Measurements from ENCODE around the gene LMBR1.

The LMBR1 gene

DNA sequence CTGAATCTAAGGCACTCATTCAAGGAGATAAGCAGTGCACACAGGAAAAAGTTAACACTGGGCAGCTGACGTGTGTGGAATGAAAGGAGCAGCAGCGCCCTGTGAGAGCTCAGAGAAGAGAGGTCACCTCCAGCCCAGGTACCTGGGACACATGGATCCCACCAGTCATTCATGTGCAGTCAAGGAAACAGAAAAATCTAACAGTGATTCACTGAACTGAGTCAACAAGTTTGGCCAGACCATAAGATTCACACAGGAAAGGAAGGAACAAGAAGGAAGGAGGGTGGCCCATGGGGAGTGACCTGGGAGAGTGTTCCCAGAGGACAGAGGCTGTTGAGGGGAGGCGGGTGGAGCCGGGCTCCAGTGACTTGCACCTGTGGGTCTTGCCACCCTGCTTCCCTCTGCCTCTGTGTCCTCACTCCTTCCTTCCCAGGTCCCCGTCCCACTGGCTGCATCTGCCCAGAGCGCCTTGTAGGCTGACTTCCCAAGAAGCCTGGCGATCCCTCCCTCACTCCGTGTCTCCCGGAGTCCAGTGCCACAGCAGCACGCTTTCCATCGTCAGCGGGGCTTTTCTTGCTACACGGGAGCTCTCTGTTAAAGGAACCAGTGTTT lies 224.7 kb downstream of the LMBR1 start:
- TF ChIP-seq, protein P1, sequence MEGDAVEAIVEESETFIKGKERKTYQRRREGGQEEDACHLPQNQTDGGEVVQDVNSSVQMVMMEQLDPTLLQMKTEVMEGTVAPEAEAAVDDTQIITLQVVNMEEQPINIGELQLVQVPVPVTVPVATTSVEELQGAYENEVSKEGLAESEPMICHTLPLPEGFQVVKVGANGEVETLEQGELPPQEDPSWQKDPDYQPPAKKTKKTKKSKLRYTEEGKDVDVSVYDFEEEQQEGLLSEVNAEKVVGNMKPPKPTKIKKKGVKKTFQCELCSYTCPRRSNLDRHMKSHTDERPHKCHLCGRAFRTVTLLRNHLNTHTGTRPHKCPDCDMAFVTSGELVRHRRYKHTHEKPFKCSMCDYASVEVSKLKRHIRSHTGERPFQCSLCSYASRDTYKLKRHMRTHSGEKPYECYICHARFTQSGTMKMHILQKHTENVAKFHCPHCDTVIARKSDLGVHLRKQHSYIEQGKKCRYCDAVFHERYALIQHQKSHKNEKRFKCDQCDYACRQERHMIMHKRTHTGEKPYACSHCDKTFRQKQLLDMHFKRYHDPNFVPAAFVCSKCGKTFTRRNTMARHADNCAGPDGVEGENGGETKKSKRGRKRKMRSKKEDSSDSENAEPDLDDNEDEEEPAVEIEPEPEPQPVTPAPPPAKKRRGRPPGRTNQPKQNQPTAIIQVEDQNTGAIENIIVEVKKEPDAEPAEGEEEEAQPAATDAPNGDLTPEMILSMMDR (IDR thresholded peaks at IDR 0.05) = no peak

DNA sequence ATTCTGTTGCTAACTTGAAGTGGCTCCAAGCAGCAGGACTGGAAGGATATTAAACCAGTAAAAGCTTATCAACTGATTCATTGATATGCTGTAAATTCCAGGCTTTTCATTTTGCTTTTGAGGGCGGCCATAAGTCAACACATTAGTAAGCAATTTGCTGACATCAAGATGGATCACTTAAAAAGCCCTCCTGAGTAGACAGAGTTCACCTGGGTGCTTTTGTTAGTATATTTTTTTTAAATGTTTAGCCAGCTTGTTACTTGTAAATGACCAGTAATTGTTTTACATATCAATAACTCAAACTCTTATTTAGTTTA lies 225.9 kb downstream of the LMBR1 start:
- Histone ChIP-seq H3K4me3 (ENCODE audit: low read depth in 1 of 2, low read length in 1 of 2) (no peak overlapping the region), H3K27me3 (no peaks in the 10 kb centered on the region), H3K9me3 (no peaks in the 10 kb centered on the region), H3K27ac (no peak overlapping the region), H3K36me3 (peaks cover 37% of the 10 kb centered on the region), H3K4me1 (ENCODE audit: control insufficient read depth in 1 of 2, insufficient read depth in 1 of 2, low read depth in 1 of 2, low read length in 1 of 2) (no peaks in the 10 kb centered on the region)
- TF ChIP-seq, protein P1 (IDR thresholded peaks at IDR 0.05) = no peak

More for the DNA sequence above, 224.7 kb downstream of the LMBR1 start:
- no peak overlapping the region for H3K27ac ChIP-seq
- H3K27me3 ChIP-seq = no peaks in the 10 kb centered on the region
- H3K4me1 ChIP-seq (ENCODE audit: control insufficient read depth in 1 of 2, insufficient read depth in 1 of 2, low read depth in 1 of 2, low read length in 1 of 2) = no peaks in the 10 kb centered on the region
- peaks cover 48% of the 10 kb centered on the region for H3K36me3 ChIP-seq
- no peak overlapping the region for H3K4me3 ChIP-seq (ENCODE audit: low read depth in 1 of 2, low read length in 1 of 2)
- H3K9me3 ChIP-seq = no peaks in the 10 kb centered on the region

DNA sequence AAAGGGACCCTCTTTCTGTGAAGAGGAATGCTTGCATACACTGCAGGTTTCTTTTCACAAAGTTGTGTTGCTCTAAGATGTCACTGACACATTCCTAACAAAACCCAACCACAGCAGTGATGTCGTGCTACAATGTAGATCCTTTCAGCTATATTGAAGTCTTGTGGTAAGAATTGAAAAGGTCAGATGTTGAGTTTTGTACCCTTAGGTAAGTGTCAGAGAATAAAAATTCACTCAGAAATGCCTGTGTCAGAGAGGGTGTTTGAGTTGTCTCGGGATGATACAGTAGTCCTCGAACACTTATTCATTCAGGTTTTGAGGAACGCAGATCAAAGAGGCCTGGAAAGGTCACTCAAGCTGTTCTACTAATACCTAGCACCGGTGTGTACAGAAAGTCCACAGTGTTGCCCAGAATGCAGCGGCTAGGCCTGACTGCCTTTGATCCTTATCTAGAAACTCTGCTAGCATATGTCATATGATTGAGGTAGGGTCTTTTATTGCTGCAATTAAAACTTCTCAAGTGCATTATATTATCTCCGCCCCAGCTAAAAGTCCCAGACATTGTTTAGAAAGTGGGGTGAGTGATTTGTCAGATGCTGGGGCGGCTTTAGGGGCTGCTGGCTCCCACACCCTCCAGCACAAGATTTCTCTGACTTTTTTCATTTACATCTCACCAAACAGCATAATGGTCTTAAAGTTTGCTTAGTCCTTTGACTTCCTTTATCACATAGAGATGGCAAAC lies 226.4 kb downstream of the LMBR1 start:
- Histone ChIP-seq H3K27ac (no peak overlapping the region), H3K4me3 (ENCODE audit: low read depth in 1 of 2, low read length in 1 of 2) (no peak overlapping the region), H3K9me3 (no peaks in the 10 kb centered on the region), H3K36me3 (peaks cover 31% of the 10 kb centered on the region), H3K4me1 (ENCODE audit: control insufficient read depth in 1 of 2, insufficient read depth in 1 of 2, low read depth in 1 of 2, low read length in 1 of 2) (no peaks in the 10 kb centered on the region), H3K27me3 (no peaks in the 10 kb centered on the region)
- TF ChIP-seq, protein P1 (IDR thresholded peaks at IDR 0.05) = no peak

DNA sequence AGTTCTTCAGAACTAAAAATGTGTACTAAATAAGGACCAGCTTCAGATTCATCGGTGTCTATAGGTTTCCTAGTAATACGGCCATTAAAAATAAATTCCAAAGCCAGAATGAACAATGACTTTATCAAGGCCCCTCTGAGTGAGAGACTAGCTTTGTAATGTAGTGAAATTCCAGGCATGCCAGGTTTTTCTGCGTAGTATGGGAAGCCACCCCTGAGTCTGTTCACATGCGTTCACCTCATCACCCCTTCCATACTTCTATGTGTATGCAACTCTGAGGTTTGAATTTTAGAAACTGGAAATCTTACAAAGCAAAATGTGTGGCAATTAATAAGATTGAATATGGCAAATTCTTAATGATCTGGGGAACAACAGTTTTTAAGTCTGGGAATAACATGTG lies 227.9 kb downstream of the LMBR1 start:
- Histone ChIP-seq H3K36me3 (peaks cover 17% of the 10 kb centered on the region), H3K27ac (no peak overlapping the region), H3K4me3 (ENCODE audit: low read depth in 1 of 2, low read length in 1 of 2) (no peak overlapping the region), H3K9me3 (no peaks in the 10 kb centered on the region), H3K27me3 (peaks cover 5% of the 10 kb centered on the region), H3K4me1 (ENCODE audit: control insufficient read depth in 1 of 2, insufficient read depth in 1 of 2, low read depth in 1 of 2, low read length in 1 of 2) (no peaks in the 10 kb centered on the region)
- TF ChIP-seq, protein P1 (IDR thresholded peaks at IDR 0.05) = no peak

DNA sequence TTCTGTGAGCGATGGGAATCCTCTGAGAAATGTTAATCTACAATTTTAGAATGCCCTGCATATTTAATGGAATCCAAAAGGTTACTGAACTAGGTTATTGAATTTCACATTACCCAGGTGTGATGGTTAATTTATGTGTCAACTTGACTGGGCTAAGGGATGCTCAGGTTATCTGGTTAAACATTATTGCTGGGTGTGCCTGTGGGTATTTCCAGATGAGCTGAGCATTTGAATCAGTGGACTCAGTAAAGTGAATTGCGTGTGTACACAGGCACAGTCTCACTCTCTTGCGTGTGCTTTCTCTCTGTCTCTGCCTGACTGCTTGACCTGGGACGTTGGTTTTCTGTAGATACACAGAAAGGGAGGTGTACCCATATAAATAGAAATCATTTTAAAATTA lies 230.7 kb downstream of the LMBR1 start:
- peaks cover 32% of the 10 kb centered on the region for H3K27me3 ChIP-seq
- no peaks in the 10 kb centered on the region for H3K9me3 ChIP-seq
- H3K36me3 ChIP-seq = no peaks in the 10 kb centered on the region
- TF ChIP-seq, protein P1 (IDR thresholded peaks at IDR 0.05) = no peak
- H3K4me3 ChIP-seq (ENCODE audit: low read depth in 1 of 2, low read length in 1 of 2) = no peak overlapping the region
- no peaks in the 10 kb centered on the region for H3K4me1 ChIP-seq (ENCODE audit: control insufficient read depth in 1 of 2, insufficient read depth in 1 of 2, low read depth in 1 of 2, low read length in 1 of 2)
- H3K27ac ChIP-seq = no peak overlapping the region
